GM12873 (cell line): ENCODE results near the gene RHBDD3.

Experiments
- CTCF ChIP-seq: IDR thresholded peaks from 2 replicates; pipeline ENCODE4 v1.5.1; 2012; ENCODE audit warnings: low read depth, mild to moderate bottlenecking, moderate library complexity, low read length, control low read depth; ENCODE audit not compliant: insufficient read depth; ENCODE audit errors: missing control alignments

Gene RHBDD3

DNA sequence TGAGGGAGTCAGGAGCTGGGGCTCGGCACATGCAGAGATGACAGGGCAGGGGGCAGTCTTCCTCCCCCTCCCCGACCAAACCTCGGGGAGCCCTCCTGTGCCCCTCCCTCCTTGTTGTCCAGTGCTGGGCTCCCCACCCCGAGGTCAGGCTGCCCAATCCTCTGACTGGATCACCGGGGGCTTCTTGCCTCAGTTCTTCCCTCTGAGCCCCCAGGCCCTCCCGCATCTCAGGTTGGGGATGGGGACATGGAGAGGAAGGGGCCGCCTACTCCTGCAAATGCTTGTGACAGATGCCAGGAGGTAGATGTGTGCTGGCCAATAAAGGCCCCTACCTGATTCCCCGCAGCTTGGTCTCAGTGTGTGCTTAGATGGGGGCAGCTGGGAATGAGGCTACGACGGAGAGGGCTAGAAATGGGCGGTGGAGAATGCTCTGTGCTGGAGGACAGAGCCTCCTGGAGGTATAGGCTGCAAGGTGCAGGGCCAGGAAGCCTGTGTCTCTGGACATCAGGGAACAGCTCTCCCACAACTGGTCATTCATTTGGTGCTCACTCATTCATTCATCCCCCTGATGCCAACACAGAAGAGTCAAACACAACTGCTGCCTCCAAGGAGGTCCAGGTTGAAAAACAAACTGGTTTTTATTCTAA lies 8.4 kb downstream of the RHBDD3 start:
- TF ChIP-seq CTCF, result no peak

GRCh38 chr22:29258407-29259252 lies 9.2 kb downstream of the RHBDD3 start:
- no peak for TF ChIP-seq CTCF

DNA sequence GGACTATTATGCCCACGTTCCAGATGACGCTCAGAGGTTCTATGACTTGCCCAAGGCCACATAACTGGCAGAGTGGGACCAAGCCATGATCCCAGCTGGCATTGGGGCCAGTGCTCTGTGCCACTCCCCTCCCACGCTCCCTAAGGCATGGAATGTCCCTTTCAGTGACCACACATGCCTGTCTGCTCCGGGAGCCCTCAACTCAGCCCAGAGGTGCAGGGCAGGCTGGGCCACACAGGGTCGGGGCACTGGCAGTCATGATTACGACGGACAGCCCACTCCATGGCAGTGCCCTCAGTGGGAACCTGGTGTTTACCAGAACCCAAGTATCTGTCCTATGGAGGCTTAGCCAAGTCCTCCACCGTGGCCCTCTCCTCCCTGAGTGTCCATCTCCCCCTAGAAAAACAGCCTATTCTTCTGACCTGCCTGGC lies 10.0 kb downstream of the RHBDD3 start:
- TF ChIP-seq CTCF, result no peak

GRCh38 chr22:29256606-29257325 lies 11.0 kb downstream of the RHBDD3 start:
- no peak for TF ChIP-seq CTCF

GRCh38 chr22:29255064-29255621 lies 12.6 kb downstream of the RHBDD3 start:
- TF ChIP-seq CTCF, result no peak

DNA sequence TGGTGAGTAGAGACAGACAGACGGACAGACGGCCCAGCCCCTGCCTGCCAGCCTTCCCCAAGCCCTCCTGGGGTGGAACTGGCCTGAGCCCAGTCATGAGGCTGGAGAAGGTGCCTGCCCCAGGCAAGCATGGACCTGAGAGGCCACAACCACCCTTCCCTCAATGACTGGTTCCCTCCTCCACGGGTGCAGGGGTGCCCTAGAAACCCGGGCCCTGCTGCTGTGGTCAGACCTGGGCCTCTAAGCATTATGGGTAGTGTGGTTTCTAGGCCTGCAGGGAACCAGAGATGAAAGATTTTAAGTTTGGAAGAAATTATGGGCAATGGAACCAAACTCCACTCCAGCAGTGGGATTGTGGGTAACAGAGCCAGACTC lies 13.5 kb downstream of the RHBDD3 start:
- no peak for TF ChIP-seq CTCF
